NCI-H2227 treated with DMSO at 0.1 percent for 48 hours (cell line): ENCODE measurements around the gene ANO6.

Source experiments
- DNase-seq: peaks from one replicate; lab custom pipeline; 2025; lab: John Stamatoyannopoulos, UW

Gene ANO6

GRCh38 chr12:45282411-45282810, 66.5 kb downstream of the ANO6 start:
- no peak for DNase-seq

GRCh38 chr12:45284096-45284901, 68.4 kb downstream of the ANO6 start:
- peak; percentile 48 for DNase-seq

DNA sequence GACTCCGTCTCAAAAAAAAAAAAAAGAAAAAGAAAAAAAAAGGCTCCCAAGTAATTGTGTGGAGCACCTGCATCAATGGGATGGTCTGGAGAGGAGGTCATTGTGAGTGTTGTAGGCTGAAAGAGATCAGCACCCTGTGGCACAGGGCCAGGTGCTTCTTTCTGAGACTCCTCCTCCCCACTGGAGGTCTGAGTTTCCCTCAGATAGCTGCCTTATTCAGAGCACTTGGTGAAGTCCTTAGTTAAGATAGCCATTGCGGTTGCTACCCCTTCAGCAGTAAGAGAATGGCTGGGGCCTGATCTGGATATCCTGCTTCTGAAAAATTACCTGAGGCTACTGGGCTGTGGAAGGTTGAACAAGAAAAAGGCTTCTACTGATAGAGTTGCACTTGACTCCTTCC, 69.8 kb downstream of the ANO6 start:
- no peak for DNase-seq

GRCh38 chr12:45286621-45287020, 70.7 kb downstream of the ANO6 start:
- DNase-seq: no peak

- DNase-seq: no peak
These were observed 73.6 kb downstream of the ANO6 start for GRCh38 chr12:45289245-45290215.

GRCh38 chr12:45290216-45290605, 74.3 kb downstream of the ANO6 start:
- DNase-seq: no peak

DNA sequence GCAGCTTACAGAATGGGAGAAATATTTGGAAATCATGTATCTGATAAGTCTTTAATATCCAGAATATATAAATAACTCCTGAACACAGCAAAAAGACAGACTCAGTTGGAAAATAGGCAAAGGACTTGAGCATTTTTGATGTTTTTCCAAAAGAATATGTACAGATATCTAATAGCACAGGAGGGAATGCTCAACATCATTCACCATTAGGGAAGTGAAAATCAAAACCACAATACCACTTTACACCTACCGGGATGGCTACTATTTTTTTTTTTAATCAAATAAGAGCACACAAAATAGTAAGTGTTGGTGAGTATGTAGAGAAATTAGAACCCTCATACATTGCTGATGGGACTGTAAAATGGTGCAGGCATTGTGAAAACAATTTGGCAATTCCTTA, 75.6 kb downstream of the ANO6 start:
- no peak for DNase-seq

- DNase-seq: no peak
These were observed 76.7 kb downstream of the ANO6 start for GRCh38 chr12:45292486-45293195.

GRCh38 chr12:45294906-45295305, 79.0 kb downstream of the ANO6 start:
- DNase-seq: no peak

- DNase-seq: no peak
These were observed 80.2 kb downstream of the ANO6 start for GRCh38 chr12:45296046-45296586.

- no peak for DNase-seq
These were observed 82.2 kb downstream of the ANO6 start for GRCh38 chr12:45298047-45298446.

DNA sequence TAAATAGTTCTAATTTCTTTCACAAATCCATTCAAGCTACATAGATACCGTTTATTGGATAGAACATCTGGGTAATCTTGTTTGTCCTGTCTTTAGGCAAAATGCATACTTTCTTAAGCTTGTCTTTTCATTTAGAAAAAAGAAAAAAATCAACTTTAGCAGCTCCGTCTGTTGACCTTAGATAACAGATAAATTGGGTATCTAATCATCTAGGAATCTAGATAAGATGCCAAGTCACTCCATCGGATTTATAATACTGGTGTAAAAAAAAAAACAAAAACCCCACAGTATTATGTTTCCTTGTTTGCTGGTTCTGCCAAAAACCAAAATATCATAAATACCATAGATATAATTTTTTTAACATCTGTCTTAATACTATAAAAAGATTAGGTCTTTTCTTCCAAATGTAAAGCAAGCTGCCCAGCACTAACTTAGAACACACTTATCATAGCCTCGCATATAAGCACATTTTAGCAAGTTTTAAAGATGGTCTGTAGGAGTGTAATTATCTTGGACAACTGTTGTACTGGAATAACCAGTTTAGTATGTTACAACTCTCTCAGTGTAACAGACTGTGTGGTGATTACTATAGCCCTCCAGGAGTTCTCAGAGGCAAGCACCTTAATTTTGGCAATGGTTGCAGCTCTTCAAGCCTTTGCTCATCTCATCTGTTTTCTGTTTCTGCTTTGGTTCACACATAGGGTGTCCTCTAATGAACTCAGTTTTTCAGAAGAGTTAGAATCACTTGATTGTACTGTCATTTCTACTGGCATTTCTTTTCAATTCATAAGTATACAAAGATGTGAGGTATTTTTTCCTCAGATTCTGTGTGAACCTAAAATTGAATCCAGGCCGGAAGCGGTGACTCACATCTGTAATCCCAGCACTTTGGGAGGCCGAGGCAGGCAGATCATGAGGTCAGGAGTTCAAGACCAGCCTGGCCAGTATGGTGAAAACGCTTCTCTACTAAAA, 83.1 kb downstream of the ANO6 start:
- no peak for DNase-seq

DNA sequence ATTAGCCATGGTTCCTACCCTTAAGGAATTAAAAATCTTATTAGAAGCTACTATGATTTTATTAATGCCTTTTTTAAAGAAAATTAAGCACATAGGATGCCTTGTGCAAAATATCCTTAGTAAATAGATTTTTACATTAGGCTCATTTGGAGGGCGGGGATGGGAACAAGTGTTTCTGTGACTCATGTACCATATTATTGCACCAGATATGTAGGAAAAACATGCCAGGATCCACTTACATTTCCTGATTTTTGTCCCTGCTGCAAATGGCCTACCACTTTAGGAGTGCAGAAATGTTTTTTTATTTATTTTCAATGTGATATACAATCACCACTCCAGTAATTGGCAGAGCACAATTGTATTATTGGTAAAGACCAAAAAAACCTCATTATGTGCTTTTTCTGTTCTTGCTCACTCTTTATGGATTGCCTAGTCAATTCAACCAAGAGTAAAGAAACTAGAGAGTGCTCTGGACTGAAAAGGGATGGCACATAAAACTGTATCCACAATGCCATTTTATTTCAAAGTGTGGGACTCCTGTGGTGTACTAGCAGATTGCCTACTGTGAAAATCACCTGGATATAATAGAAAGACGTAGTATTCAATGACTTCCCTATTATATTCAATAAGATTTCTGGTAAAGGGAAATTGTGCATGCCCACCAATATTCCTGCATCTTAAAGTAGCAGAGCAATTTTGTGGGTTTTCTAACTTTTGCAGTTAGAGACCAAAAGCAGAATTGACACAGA, 86.9 kb downstream of the ANO6 start:
- peak; percentile 36 for DNase-seq

DNA sequence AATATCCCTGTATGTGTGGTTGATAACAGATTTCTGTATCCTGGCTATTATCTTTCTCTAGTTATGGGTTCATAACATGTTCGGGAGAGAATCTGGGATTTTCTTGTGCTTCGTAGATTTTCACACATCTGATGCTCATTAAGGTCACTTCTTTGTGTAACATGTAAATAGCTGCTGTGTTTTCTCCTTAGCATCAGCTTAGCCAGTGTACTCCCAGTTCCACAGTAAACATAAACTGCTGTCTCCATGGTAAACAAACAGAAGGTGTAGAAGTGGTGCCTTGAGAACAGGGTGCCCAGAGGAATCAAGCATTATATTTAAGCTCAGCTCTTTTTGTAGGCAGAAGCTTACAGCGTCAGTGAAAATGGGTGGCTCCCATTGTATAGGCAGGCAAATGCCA, 88.0 kb downstream of the ANO6 start:
- no peak for DNase-seq

DNA sequence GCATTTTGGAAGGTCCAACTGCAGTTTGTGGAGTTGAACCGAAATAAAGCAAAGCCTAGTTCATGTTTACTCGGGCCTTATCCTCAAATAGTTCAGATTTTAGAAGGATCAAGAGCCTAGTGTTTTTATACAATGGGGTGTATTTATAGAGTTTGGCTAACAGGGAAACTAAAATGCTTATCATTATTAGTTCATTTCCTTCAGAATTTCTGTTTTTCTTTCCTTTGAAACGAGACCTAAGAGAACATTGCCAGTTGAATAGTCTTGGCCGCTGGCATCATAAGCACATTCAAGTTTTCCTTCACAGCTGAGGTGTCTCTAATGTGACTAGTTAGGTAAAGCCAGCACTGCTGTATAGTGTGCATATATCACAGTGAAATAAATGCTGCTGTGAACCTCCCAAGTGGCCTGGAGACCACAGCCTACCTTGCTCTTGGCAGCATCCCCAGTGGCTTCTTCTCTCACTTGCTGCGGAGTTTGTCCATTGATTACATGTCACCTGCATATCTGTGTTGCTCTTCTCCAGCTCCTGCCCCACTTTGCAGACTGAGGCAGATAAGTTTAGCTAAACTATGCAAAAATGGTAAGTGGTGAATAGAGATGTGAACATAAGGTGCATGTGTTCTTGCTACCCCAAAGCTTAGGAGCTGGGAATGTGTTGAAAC, 88.8 kb downstream of the ANO6 start:
- DNase-seq: no peak

DNA sequence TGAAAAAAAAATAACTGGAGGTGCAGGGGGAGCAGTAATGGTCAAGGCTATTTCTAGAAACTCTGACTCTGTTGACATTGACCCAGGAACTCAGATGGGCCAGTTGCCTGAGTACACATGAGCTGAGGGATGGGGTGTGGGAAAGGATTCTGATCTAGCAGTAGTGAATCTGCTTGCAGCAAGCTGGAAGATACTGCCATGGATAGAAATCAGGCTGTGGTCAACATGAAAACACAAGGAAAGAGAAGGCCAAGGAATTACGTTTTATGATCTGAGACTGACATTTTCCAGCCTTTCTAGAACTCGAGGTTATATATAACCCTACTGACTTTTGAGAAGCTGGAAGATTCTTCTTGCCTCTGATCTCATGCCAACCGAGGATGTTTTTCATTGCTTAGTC, 90.0 kb downstream of the ANO6 start:
- DNase-seq: no peak

DNA sequence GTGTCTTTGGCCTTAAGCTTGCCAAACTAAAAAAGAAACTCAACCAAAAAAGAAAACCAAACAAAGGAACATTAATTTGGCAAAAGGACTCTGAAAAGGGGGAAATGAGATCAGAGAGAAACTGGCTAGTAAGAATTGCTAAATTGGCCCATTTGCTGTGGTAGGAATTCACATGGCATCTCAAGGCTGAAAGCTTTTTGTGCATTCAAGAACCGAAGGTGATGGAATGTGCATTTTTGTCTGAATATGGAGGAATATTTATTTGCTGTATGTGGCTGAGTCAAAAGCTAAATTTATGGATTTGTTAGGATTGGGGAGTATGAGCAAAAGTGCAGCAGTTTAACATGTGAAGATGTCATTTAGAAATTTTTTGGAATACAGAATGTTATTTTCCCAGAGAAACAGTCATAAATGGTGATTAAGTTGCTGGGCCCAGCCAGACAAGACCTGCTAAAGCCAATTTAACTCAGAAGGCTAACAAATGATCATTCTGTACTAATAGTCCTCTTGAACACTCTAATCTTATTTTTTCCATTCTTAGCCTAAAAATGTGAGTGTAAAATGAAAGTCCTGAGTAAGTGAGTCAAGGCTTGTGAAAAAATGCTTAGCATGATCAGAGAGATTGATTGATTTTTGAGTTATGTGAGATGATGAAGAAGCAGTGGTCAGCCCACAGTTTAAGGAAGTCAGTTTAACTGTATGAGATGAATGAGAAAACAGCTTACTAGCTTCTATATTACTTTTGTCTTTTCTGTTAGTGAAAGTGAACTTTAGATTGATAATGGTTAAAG, 94.1 kb downstream of the ANO6 start:
- no peak for DNase-seq

GRCh38 chr12:45310627-45310968, 94.7 kb downstream of the ANO6 start:
- DNase-seq: no peak

GRCh38 chr12:45312012-45312411, 96.1 kb downstream of the ANO6 start:
- DNase-seq: no peak
